Trophoblast cell (in vitro differentiated cells and primary cell): ENCODE results near the gene CACNA1C.

Experiments
- DNase-seq, 2 donors: peaks; one replicate each; pipeline ENCODE4 v3.0.0-alpha.2; 2016
- H2AFZ ChIP-seq: 2 replicates; pipeline ENCODE4 v1.6.1; 2013; ENCODE audit warnings: low read length, moderate library complexity, mild to moderate bottlenecking; ENCODE audit not compliant: insufficient read depth, poor library complexity
- H2AK5ac ChIP-seq: 2 replicates; pipeline ENCODE4 v1.6.1; 2013; ENCODE audit warnings: mild to moderate bottlenecking, low read length
- H2BK120ac ChIP-seq: 2 replicates; pipeline ENCODE4 v1.6.1; 2013; ENCODE audit warnings: low read length, mild to moderate bottlenecking, moderate library complexity; ENCODE audit not compliant: insufficient read depth, poor library complexity
- H2BK12ac ChIP-seq: 2 replicates; pipeline ENCODE4 v1.6.1; 2013; ENCODE audit warnings: mild to moderate bottlenecking, low read length, moderate library complexity
- H2BK5ac ChIP-seq: 2 replicates; pipeline ENCODE4 v1.6.1; 2013; ENCODE audit warnings: low read length, low read depth, moderate library complexity, mild to moderate bottlenecking; ENCODE audit not compliant: poor library complexity
- H3K14ac ChIP-seq: 2 replicates; pipeline ENCODE4 v1.6.1; 2013; ENCODE audit warnings: mild to moderate bottlenecking, low read length
- H3K18ac ChIP-seq: 2 replicates; pipeline ENCODE4 v1.6.1; 2013; ENCODE audit warnings: mild to moderate bottlenecking, low read length
- H3K23ac ChIP-seq: 2 replicates; pipeline ENCODE4 v1.6.1; 2013; ENCODE audit warnings: low read length
- H3K27ac ChIP-seq: 2 replicates; pipeline ENCODE4 v1.5.1; 2013; ENCODE audit warnings: low read depth, mild to moderate bottlenecking, inconsistent platforms, low read length, moderate library complexity
- H3K27me3 ChIP-seq: 2 replicates; pipeline ENCODE4 v1.6.1; 2013; ENCODE audit warnings: inconsistent platforms, mild to moderate bottlenecking, low read length, moderate library complexity; ENCODE audit not compliant: insufficient read depth
- H3K36me3 ChIP-seq, 2 experiments: 1 replicate in 1 of 2; 2 replicates in 1 of 2; pipeline ENCODE4 v1.6.1; 2013; ENCODE audit warnings: low read length in 2 of 2, mild to moderate bottlenecking in 2 of 2, moderate library complexity in 1 of 2; ENCODE audit not compliant: insufficient read depth in 2 of 2, control insufficient read depth in 1 of 2
- H3K4ac ChIP-seq: 2 replicates; pipeline ENCODE4 v1.6.1; 2013; ENCODE audit warnings: low read depth, mild to moderate bottlenecking, low read length, moderate library complexity
- H3K4me1 ChIP-seq, 2 experiments: 1 replicate in 1 of 2; 2 replicates in 1 of 2; pipeline ENCODE4 v1.6.1; 2013; ENCODE audit warnings: low read length in 2 of 2, mild to moderate bottlenecking in 2 of 2, moderate library complexity in 1 of 2; ENCODE audit not compliant: insufficient read depth in 2 of 2, control insufficient read depth in 1 of 2
- H3K4me2 ChIP-seq: 2 replicates; pipeline ENCODE4 v1.6.1; 2013; ENCODE audit warnings: inconsistent platforms, mild to moderate bottlenecking, low read length, moderate library complexity
- H3K4me3 ChIP-seq: 2 replicates; pipeline ENCODE4 v1.5.1; 2013; ENCODE audit warnings: mild to moderate bottlenecking, low read depth, low read length, inconsistent platforms
- H3K79me1 ChIP-seq: one replicate; pipeline ENCODE4 v1.6.1; 2013; ENCODE audit warnings: low read length
- H3K79me2 ChIP-seq: 2 replicates; pipeline ENCODE4 v1.6.1; 2013; ENCODE audit warnings: low read length, mild to moderate bottlenecking; ENCODE audit not compliant: control insufficient read depth, insufficient read depth, poor library complexity
- H3K9ac ChIP-seq: 2 replicates; pipeline ENCODE4 v1.6.1; 2013; ENCODE audit warnings: mild to moderate bottlenecking, low read length
- H3K9me3 ChIP-seq: 2 replicates; pipeline ENCODE4 v1.6.1; 2013; ENCODE audit warnings: low read depth, mild to moderate bottlenecking, control low read depth, inconsistent platforms, low read length; ENCODE audit not compliant: insufficient read depth
- H4K12ac ChIP-seq: 2 replicates; pipeline ENCODE4 v1.6.1; 2013; ENCODE audit warnings: low read depth, mild to moderate bottlenecking, low read length, moderate library complexity
- H4K8ac ChIP-seq: 2 replicates; pipeline ENCODE4 v1.6.1; 2013; ENCODE audit warnings: low read depth, mild to moderate bottlenecking, low read length, moderate library complexity
- H4K91ac ChIP-seq: one replicate; pipeline ENCODE4 v1.6.1; 2013; ENCODE audit warnings: low read depth, mild to moderate bottlenecking, low read length, moderate library complexity
- WGBS: extraction: QIAGEN DNeasy Blood & Tissue Kit; methylation state at CpG from one replicate; pipeline ENCODE4 v1.1.7; 2013; ENCODE audit warnings: missing lambda C conversion rate; ENCODE audit not compliant: insufficient read length, insufficient coverage; ENCODE audit errors: extremely low coverage; 5-methylcytosine and 5-hydroxymethylcytosine counted together

The CACNA1C gene

GRCh38 chr12:2610358-2610757 is 557.6 kb downstream of the CACNA1C start:
- Histone ChIP-seq H3K36me3 (peaks cover 9 to 15% of the 10 kb centered on the region in 2 experiments), H2BK120ac (no peak overlapping the region), H3K9ac (no peak overlapping the region), H3K14ac (no peak overlapping the region), H4K12ac (no peak overlapping the region), H3K9me3 (peaks cover 6% of the 10 kb centered on the region), H2AFZ (no peak overlapping the region), H4K8ac (no peak overlapping the region), H3K4me1 (no peaks in the 10 kb centered on the region), H3K4me3 (no peak overlapping the region), H3K4me2 (no peak overlapping the region), H3K4ac (no peak overlapping the region), H3K27ac (no peak overlapping the region), H2BK5ac (no peak overlapping the region), H4K91ac (no peak overlapping the region), H3K18ac (no peak overlapping the region), H3K79me1 (no peaks in the 10 kb centered on the region), H3K23ac (no peak overlapping the region), H3K27me3 (no peaks in the 10 kb centered on the region), H2AK5ac (no peak overlapping the region), H3K79me2 (no peaks in the 10 kb centered on the region), H2BK12ac (no peak overlapping the region)
- no peak for DNase-seq
- WGBS = no CpG with 5 or more reads among the region's 11 CpGs

- no peak overlapping the region for H2BK5ac ChIP-seq
- DNase-seq = peak; percentile 61 to 76
These were observed 560.7 kb downstream of the CACNA1C start for GRCh38 chr12:2613326-2614073.

GRCh38 chr12:2614341-2614740 is 561.6 kb downstream of the CACNA1C start:
- Histone ChIP-seq H4K8ac (no peak overlapping the region), H3K4me1 (no peaks in the 10 kb centered on the region), H2BK12ac (no peak overlapping the region), H3K18ac (no peak overlapping the region), H3K9me3 (peaks cover 6% of the 10 kb centered on the region), H3K36me3 (peaks cover 4 to 14% of the 10 kb centered on the region in 2 experiments), H2BK5ac (no peak overlapping the region), H4K91ac (no peak overlapping the region), H3K4ac (no peak overlapping the region), H2AFZ (no peak overlapping the region), H3K27me3 (no peaks in the 10 kb centered on the region), H3K14ac (no peak overlapping the region), H3K79me1 (no peaks in the 10 kb centered on the region), H2AK5ac (no peak overlapping the region), H3K4me3 (no peak overlapping the region), H3K23ac (no peak overlapping the region), H2BK120ac (no peak overlapping the region), H4K12ac (no peak overlapping the region), H3K27ac (no peak overlapping the region), H3K4me2 (no peak overlapping the region), H3K79me2 (no peaks in the 10 kb centered on the region), H3K9ac (no peak overlapping the region)
- no peak for DNase-seq

More at GRCh38 chr12:2613326-2614073, 560.7 kb downstream of the CACNA1C start:
- peaks cover 6% of the 10 kb centered on the region for H3K9me3 ChIP-seq
- no peak overlapping the region for H4K8ac ChIP-seq
- H4K91ac ChIP-seq = no peak overlapping the region
- WGBS = no CpG with 5 or more reads among the region's 12 CpGs
- H3K14ac ChIP-seq = no peak overlapping the region
- no peak overlapping the region for H2AFZ ChIP-seq
- H3K36me3 ChIP-seq = peaks cover 6 to 14% of the 10 kb centered on the region in 2 experiments
- no peak overlapping the region for H2AK5ac ChIP-seq
- H3K79me1 ChIP-seq = no peaks in the 10 kb centered on the region
- no peak overlapping the region for H2BK12ac ChIP-seq
- no peak overlapping the region for H3K18ac ChIP-seq
- H3K4me1 ChIP-seq = no peaks in the 10 kb centered on the region
- no peaks in the 10 kb centered on the region for H3K79me2 ChIP-seq
- no peak overlapping the region for H3K4me3 ChIP-seq
- H2BK120ac ChIP-seq = no peak overlapping the region
- no peak overlapping the region for H4K12ac ChIP-seq
- H3K23ac ChIP-seq = no peak overlapping the region
- H3K9ac ChIP-seq = no peak overlapping the region
- H3K27ac ChIP-seq = no peak overlapping the region
- no peaks in the 10 kb centered on the region for H3K27me3 ChIP-seq
- H3K4me2 ChIP-seq = no peak overlapping the region
- H3K4ac ChIP-seq = no peak overlapping the region

- Histone ChIP-seq H3K23ac (no peak overlapping the region), H3K27me3 (no peaks in the 10 kb centered on the region), H3K9ac (no peak overlapping the region), H2BK120ac (no peak overlapping the region), H2AFZ (no peak overlapping the region), H3K4me1 (no peaks in the 10 kb centered on the region), H3K4me2 (no peak overlapping the region), H4K12ac (no peak overlapping the region), H4K8ac (no peak overlapping the region), H4K91ac (no peak overlapping the region), H3K14ac (no peak overlapping the region), H2BK5ac (no peak overlapping the region), H3K79me1 (no peaks in the 10 kb centered on the region), H2BK12ac (no peak overlapping the region), H3K79me2 (no peaks in the 10 kb centered on the region), H3K36me3 (peaks cover 0 to 10% of the 10 kb centered on the region in 2 experiments), H3K9me3 (peaks cover 3% of the 10 kb centered on the region), H3K27ac (no peak overlapping the region), H2AK5ac (no peak overlapping the region), H3K18ac (no peak overlapping the region), H3K4me3 (no peak overlapping the region), H3K4ac (no peak overlapping the region)
- no CpG with 5 or more reads among the region's 14 CpGs for WGBS
- DNase-seq = no peak
These were observed 563.0 kb downstream of the CACNA1C start for GRCh38 chr12:2615665-2616402.
